Liver (tissue), 9 donors: Measurements from ENCODE around the gene VPS13C. TPM values are rescaled to one million over a fixed set of nuclear protein-coding genes. Genes with fewer than 3 reads are reported as not detected.

Source experiments
- DNase-seq: peaks from one replicate; pipeline ENCODE4 v3.0.0-alpha.2; 2017; ENCODE audit warnings: low spot score
- H3K27ac ChIP-seq, 2 donors: one replicate each; pipeline ENCODE4 v1.7.0; 2013; ENCODE audit warnings: inconsistent platforms in 2 of 2, low read length in 2 of 2, control low read depth in 1 of 2, low read depth in 1 of 2, mild to moderate bottlenecking in 1 of 2
- H3K27me3 ChIP-seq, 4 donors: one replicate each; pipeline versions ENCODE4 v1.6.1 to v1.7.0; 2013; ENCODE audit warnings: low read length in 3 of 4, inconsistent platforms in 1 of 4, mild to moderate bottlenecking in 1 of 4, moderate library complexity in 1 of 4; ENCODE audit not compliant: control insufficient read depth in 4 of 4, insufficient read depth in 4 of 4
- H3K36me3 ChIP-seq, 4 donors: one replicate each; pipeline versions ENCODE4 v1.6.1 to v1.7.0; 2013; ENCODE audit warnings: low read length in 3 of 4, mild to moderate bottlenecking in 3 of 4, low read depth in 1 of 4, moderate library complexity in 1 of 4; ENCODE audit not compliant: control insufficient read depth in 4 of 4, insufficient read depth in 3 of 4
- H3K4me1 ChIP-seq, 4 donors: one replicate each; pipeline versions ENCODE4 v1.6.1 to v1.7.0; 2013; ENCODE audit warnings: low read length in 3 of 4, mild to moderate bottlenecking in 3 of 4, moderate library complexity in 1 of 4; ENCODE audit not compliant: control insufficient read depth in 4 of 4, insufficient read depth in 4 of 4
- H3K4me3 ChIP-seq, 3 donors: one replicate each; pipeline versions ENCODE4 v1.6.1 to v1.7.0; 2013; ENCODE audit warnings: low read length in 3 of 3, control low read depth in 1 of 3, low read depth in 1 of 3, mild to moderate bottlenecking in 1 of 3
- H3K9ac ChIP-seq, 2 donors: one replicate each; pipeline ENCODE4 v1.7.0; 2013; ENCODE audit warnings: low read length in 2 of 2, mild to moderate bottlenecking in 2 of 2, moderate library complexity in 2 of 2, control low read depth in 1 of 2, low read depth in 1 of 2
- H3K9me3 ChIP-seq, 4 donors: one replicate each; pipeline versions ENCODE4 v1.6.1 to v1.7.0; 2013; ENCODE audit warnings: low read length in 3 of 4; ENCODE audit not compliant: control insufficient read depth in 4 of 4
- ATF3 ChIP-seq: IDR thresholded peaks from 2 replicates; pipeline ENCODE4 v1.6.1; 2016; ENCODE audit warnings: antibody characterized with exemption
- CTCF ChIP-seq: fragments of 150-350 bp; IDR thresholded peaks from 2 replicates; pipeline ENCODE4 v1.5.1; 2017; ENCODE audit warnings: improper control_type of control experiment, low read depth, low read length; ENCODE audit not compliant: missing input control
- EGR1 ChIP-seq, 2 donors: IDR thresholded peaks; 2 replicates each; pipeline ENCODE4 v1.6.1; 2016 to 2018; ENCODE audit warnings: antibody characterized with exemption in 2 of 2, low read depth in 2 of 2
- FOXA1 ChIP-seq: IDR thresholded peaks from 2 replicates; pipeline ENCODE4 v1.6.1; 2016; ENCODE audit warnings: antibody characterized with exemption
- FOXA2 ChIP-seq: IDR thresholded peaks from 2 replicates; pipeline ENCODE4 v1.6.1; 2016; ENCODE audit warnings: antibody characterized with exemption
- GABPA ChIP-seq, 2 donors: IDR thresholded peaks in 1 of 2; conservative IDR thresholded peaks in 1 of 2; 2 replicates each; pipeline ENCODE4 v1.6.1; 2016; ENCODE audit warnings: antibody characterized with exemption in 2 of 2, mild to moderate bottlenecking in 1 of 2, moderate library complexity in 1 of 2
- HNF4A ChIP-seq, 2 donors: conservative IDR thresholded peaks; 2 replicates each; pipeline ENCODE4 v1.6.1; 2016; ENCODE audit warnings: antibody characterized with exemption in 2 of 2, mild to moderate bottlenecking in 2 of 2
- HNF4G ChIP-seq: IDR thresholded peaks from 2 replicates; pipeline ENCODE4 v1.6.1; 2016; ENCODE audit warnings: antibody characterized with exemption
- JUND ChIP-seq, 2 donors: IDR thresholded peaks; 2 replicates each; pipeline ENCODE4 v1.6.1; 2016; ENCODE audit warnings: antibody characterized with exemption in 2 of 2
- MAX ChIP-seq: IDR thresholded peaks from 2 replicates; pipeline ENCODE4 v1.6.1; 2016; ENCODE audit warnings: antibody characterized with exemption
- NR2F2 ChIP-seq: IDR thresholded peaks from 2 replicates; pipeline ENCODE4 v1.6.1; 2016; ENCODE audit warnings: antibody characterized with exemption
- RAD21 ChIP-seq, 2 donors: IDR thresholded peaks; 2 replicates each; pipeline ENCODE4 v1.6.1; 2016; ENCODE audit warnings: antibody characterized with exemption in 2 of 2, mild to moderate bottlenecking in 2 of 2
- REST ChIP-seq: IDR thresholded peaks from 2 replicates; pipeline ENCODE4 v1.6.1; 2016; ENCODE audit warnings: antibody characterized with exemption, mild to moderate bottlenecking
- RXRA ChIP-seq, 2 donors: IDR thresholded peaks; 2 replicates each; pipeline ENCODE4 v1.6.1; 2017 to 2018; ENCODE audit warnings: antibody characterized with exemption in 2 of 2, mild to moderate bottlenecking in 1 of 2
- SP1 ChIP-seq: IDR thresholded peaks from 2 replicates; pipeline ENCODE4 v1.6.1; 2018; ENCODE audit warnings: antibody characterized with exemption, mild to moderate bottlenecking
- TAF1 ChIP-seq: conservative IDR thresholded peaks from 2 replicates; pipeline ENCODE4 v1.6.1; 2016; ENCODE audit warnings: antibody characterized with exemption, mild to moderate bottlenecking
- YY1 ChIP-seq: IDR thresholded peaks from 2 replicates; pipeline ENCODE4 v1.6.1; 2016; ENCODE audit warnings: antibody characterized with exemption, mild to moderate bottlenecking
- ZBTB33 ChIP-seq: IDR thresholded peaks from 2 replicates; pipeline ENCODE4 v1.6.1; 2016; ENCODE audit warnings: antibody characterized with exemption
- WGBS: extraction: QIAGEN DNeasy Blood & Tissue Kit; methylation state at CpG from one replicate; pipeline ENCODE4 v1.1.7; 2013; 5-methylcytosine and 5-hydroxymethylcytosine counted together
- polyA plus RNA-seq, 2 donors: library from polyadenylated mRNA; stranded (reverse) in 1 of 2; unstranded in 1 of 2; fragments of 200-250 nt in 1 of 2; fragments of >200 nt in 1 of 2; fragmentation: Nextera tagmentation in 1 of 2; extraction: Ambion mirVana in 1 of 2; gene quantifications; one replicate each; pipeline versions ENCODE4 v1.2.1 to v1.2.3, GENCODE V29; 2013 to 2015
- total RNA-seq, 2 donors: library from RNA; depleted of rRNA; stranded (reverse); fragments of >200 nt; gene quantifications; one replicate each; pipeline ENCODE4 v1.2.3, GENCODE V29; 2014
- donor health status: healthy.
- donor health status: healthy.
- donor health status: healthy.
- donor health status: healthy.
- donor health status: healthy.

VPS13C gene
- total and polyA plus RNA-seq, 4 donors: 5.4 to 42.0 (median 17.4) TPM

- Histone ChIP-seq H3K36me3 (no peaks in the 10 kb centered on the region), H3K4me3 (no peak overlapping the region), H3K9ac (no peak overlapping the region), H3K27ac (no peak overlapping the region), H3K27me3 (no peaks in the 10 kb centered on the region), H3K4me1 (no peaks in the 10 kb centered on the region), H3K9me3 (no peaks in the 10 kb centered on the region)
- TF ChIP-seq REST: no peak
- no peak for TF ChIP-seq RXRA (IDR thresholded peaks at IDR 0.05)
- no peak for TF ChIP-seq TAF1
- TF ChIP-seq HNF4A (conservative IDR thresholded peaks at IDR 0.05): no peak
- no peak for TF ChIP-seq SP1
- TF ChIP-seq ATF3: no peak
- TF ChIP-seq RAD21 (IDR thresholded peaks at IDR 0.05): no peak
- no peak for TF ChIP-seq MAX
- TF ChIP-seq FOXA2: no peak
- TF ChIP-seq JUND (IDR thresholded peaks at IDR 0.05): no peak
- no peak for TF ChIP-seq HNF4G
- TF ChIP-seq NR2F2: no peak
- TF ChIP-seq YY1: no peak
- TF ChIP-seq EGR1 (IDR thresholded peaks at IDR 0.05; ENCODE audit: low read depth in 2 of 2): no peak
- no peak for TF ChIP-seq GABPA (IDR thresholded peaks at IDR 0.05 in 1 of 2, conservative IDR thresholded peaks at IDR 0.05 in 1 of 2)
- no peak for TF ChIP-seq CTCF
- TF ChIP-seq FOXA1: no peak
- TF ChIP-seq ZBTB33: no peak
- no peak for DNase-seq
- WGBS: 92% methylated on average over 14 of the region's 14 CpGs
Observed at GRCh38 chr15:61807281-61807929, 252.8 kb downstream of the VPS13C start.

Other genes starting within 250 kb of the VPS13C start
- under 1 TPM in 1 of 2 donors, not detected in 1; under 0.01 TPM for gene C2CD4A, start 6.5 kb upstream of the VPS13C start, total RNA-seq
- under 1 TPM in 1 of 2 donors, not detected in 1; 0.02 TPM for gene C2CD4A, start 6.5 kb upstream of the VPS13C start, polyA plus RNA-seq
- gene C2CD4B, start 104.8 kb upstream of the VPS13C start, total RNA-seq: 1 to 10 TPM in 1 of 2 donors, under 1 TPM in 1; 0.59 to 1.8 TPM
- under 1 TPM; 0.17 to 0.74 TPM for gene C2CD4B, start 104.8 kb upstream of the VPS13C start, polyA plus RNA-seq